HCEC 1CT (cell line): ENCODE measurements around the gene ERBB4.
"Not testable (repeated sequence)": the region's sequence is repeated elsewhere in the genome, so short reads cannot be mapped to it uniquely, and the experiment has no call there.

Source experiments
- DNase-seq: peaks from one replicate; pipeline ENCODE4 v3.0.0-alpha.2; 2017

ERBB4 gene

DNA sequence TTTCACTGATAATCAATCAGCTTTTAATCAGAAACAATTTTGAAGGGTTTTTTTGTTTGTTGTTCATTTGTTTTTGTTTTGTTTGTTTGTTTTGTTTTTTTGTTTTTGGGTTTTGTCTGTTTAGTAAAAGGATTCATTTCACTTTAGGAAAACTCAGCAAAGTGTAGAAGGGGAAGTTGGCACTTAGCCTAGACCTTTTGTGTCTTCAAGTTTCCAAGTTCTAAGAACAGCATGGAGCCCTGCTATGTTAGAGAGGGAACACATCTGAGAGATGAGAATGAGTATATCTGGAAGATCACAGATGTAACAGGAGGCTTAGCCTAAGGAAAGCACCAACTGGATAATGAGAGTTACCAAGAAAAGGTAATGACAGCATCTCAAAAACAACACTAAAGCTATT, 501.5 kb downstream of the ERBB4 start:
- DNase-seq: no peak

DNA sequence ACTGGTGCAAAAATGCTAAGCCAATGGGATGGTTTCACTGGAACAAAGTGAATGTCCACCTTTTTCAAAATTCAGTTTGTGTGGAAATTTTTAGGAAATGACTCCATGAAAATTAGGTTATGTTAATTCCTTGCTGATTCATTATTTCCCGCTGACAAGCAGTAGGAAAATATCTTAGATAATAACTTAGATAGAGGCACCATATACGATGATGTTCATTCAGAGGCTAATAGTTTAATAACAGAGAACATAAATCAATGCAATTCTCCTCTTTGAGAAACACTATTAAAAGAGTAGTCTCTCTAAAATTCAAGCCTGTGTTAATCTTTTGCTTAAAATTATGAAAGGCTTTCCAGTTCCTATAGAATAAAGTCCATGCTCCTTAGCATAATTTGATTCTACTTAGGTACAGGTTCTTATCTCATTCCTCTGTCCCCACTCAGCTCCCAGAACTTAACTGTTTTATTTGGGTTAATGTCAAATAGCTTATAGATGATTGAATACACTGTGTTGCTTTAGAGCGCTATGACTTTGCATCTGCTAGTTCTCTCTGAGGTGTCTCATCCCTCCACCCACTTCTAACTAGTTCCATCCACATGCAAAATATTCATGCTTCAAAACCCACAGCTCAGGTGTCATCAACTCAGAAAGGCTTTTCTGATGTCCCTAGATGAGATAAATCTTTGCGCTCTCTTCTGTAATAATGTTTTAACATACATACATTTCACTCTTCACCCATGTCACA, 503.6 kb downstream of the ERBB4 start:
- DNase-seq: no peak

DNA sequence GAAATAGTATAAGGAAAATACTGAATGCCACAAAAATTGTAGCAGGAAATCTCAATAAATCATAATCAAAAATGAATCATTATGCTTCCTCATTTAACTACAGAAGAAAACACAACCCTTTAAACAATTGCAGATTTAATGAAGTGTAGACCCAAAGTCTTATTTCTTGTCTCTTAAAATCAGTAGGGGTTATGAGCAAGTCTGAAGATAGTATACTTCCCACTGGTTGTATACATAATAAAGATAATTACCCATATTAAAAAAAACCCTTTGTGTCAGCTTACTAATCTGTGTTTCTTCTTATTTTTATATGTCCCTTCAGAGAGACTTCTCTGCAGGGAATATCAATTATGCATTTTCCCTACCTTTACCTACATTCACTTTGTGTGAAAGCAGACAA, 504.7 kb downstream of the ERBB4 start:
- no peak for DNase-seq

DNA sequence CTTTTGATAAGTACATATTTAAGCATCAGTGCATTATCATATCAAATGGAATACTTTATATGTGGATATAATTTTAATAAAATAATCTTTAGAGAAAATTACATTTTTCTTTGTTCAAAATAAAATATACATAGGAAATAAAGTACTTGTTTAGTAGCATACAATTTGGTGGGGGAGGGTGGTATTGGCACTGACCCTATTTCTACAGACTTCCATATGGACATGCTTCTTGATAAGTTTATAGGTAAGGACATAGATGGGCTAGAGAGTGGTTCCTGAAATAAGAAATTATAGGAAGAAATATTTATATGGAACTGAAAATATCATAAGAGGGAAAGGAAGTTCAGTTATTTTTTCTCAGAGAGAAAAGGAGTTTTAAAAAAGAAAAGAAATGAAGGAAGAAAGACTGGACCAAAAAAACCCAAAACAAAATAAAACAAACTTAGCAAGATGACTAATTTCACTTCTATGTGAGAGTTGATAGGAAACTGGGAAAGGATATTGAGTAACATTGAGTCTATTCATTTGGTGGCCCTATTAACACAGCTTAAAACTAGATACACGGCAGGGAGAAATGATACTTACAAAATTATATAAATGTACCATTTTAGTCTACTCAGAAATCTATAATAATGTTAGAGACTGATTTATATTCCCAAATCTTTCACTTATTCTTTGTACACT, 505.9 kb downstream of the ERBB4 start:
- DNase-seq: peak; percentile 88

DNA sequence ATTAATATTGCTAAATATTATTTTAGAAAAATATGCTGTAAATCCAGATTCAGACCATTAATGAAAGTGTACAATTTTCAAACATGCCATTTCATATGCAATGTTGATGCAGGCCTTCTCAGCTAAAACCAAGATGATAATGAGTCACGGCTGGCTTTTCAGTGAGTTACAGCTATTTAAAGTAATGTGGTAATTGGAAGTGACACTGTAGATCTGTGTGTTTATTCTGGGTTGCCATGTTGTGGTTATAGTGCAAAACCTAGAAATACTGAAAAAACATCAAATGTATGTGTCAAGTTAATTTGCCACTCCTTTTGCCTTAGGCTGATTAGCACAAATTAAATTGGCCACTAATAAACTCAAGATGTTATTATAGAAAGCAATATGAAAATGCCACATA, 506.6 kb downstream of the ERBB4 start:
- peak; percentile 95 for DNase-seq

DNA sequence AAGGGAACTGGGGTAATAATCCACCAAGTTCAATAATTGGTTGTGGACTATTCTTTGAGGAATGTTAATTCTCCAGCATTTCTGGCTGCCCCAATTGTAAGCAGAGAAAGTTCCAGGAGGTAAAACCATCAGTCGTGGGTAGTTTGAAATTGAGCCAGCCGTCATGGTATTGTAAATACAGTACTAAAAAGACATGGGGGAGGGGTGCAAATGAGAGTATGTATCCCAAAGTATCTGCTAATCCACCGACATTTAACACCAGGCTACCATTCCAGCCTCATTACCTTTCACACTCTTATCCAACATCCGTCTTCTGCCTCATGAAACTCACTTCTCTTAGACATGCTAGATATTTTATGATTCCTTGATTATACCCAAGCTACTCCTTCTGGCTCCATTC, 507.9 kb downstream of the ERBB4 start:
- no peak for DNase-seq

DNA sequence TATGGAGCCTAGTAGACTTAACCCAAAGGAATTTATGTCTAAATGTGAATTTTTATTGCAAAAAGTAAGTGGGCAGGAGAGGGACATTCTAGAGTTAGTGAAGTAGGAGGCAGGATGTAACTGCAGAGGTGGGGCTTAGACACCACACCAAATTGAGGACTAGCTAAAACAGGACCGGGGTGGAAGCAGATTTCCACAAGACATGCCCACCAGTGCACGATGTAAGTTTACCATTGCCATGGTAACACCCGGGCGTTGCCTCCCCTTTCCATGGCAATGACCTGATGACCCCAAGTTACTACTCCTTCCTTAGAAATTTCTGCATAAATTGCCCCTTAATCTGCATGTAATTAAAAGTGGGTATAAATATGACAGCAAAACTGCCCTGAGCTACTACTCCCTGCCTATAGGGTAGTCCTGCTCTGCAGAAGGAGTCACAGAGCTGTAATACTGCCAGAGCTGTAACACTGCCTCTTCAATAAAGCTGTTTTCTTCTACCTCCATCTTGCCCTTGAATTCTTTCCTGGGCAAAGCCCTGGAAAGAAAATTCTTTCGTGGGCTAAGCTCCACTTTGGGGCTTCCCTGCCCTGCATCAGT, 509.7 kb downstream of the ERBB4 start:
- no peak for DNase-seq

DNA sequence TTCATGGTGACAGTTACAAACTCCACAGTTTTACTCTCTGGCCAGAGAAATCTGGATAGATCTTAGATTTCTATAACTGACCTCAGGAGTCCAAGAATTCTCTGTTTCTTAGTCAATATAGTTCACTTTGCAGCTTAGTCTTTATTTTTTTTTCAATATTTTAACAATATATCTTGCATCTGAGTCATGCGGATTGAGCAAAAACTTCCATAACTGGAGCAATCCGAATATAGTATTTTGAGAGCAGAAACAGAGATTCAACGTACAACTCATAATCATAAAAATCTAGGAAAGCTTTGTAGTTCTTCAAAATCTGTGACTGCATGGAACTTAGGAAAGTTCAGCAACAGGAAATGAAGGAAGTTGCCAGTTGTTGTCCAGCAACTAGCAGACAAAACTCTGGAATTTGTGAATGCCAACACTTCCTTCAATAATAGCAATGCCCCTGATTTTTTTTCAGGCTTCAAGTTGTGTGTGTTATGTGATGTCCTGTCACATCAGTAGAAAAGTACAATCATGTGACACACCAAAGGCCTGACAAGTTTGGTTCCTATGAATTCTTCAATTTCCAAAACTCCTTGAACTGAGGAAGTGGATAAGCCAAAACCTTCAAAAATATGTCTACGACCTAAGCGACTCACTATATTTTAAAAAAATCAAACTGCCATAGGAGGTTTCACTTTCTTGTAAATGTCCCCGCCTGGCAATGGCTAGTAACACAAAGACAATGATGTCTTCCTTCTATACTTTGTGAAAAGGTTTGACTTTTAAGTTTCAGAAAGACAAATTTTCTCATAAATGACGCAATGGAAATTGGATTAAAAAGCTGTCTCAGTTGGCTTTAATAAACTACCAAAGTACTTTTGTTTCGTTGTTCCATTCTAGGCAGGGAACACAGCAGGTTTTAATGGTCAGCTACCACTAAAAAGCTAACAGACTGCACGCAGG, 510.6 kb downstream of the ERBB4 start:
- peak; percentile 67 for DNase-seq

DNA sequence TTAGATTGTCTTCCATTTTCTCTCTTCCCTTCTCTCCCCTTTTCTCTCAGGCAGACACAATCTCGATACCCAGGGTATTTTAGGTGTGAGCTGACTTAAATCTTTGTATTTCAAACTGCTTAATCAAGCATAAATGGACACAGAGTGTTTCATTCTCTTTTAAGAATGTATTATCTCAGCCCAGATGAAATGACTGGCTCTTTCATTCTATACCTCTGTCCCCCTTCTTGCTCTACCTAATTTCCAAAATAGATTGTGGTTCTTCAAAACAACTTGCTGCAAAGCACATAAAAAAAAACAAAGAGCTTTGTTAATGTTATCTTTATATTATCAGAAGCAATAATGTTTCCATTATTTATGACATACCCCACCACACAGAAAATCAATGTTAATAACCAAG, 514.6 kb downstream of the ERBB4 start:
- DNase-seq: no peak

DNA sequence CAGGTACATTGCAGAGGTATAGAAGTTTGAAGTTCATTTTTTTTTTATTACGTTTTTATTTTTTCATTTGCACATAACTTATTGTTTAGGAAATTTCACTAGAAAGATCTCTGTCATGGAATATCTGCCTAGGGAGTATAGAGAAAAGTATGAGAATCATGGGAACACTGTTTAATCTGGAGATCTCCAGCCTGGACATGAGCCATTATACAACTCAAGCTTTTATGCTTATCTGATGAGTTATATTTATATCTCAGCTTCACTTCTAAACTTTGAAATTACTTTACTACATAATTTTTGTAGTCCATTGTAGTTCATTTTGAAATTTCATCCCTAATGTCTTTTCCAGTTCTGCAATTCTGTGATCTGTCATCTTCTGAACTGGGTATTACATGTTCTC, 515.6 kb downstream of the ERBB4 start:
- no peak for DNase-seq

DNA sequence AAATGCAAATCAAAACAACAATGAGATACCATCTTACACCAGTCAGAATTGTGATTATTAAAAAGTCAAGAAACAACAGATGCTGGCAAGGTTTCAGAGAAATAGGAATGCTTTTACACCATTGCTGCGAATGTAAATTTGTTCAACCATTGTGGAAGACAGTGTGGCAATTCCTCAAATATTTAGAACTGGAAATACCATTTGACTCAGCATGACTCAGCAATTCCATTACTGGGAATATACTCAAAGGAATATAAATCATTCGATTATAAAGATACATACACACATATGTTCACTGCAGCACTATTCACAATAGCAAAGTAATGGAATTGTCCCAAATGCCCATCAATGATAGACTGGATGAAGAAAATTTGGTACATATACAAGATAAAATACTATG, 516.7 kb downstream of the ERBB4 start:
- DNase-seq: peak; percentile 93

DNA sequence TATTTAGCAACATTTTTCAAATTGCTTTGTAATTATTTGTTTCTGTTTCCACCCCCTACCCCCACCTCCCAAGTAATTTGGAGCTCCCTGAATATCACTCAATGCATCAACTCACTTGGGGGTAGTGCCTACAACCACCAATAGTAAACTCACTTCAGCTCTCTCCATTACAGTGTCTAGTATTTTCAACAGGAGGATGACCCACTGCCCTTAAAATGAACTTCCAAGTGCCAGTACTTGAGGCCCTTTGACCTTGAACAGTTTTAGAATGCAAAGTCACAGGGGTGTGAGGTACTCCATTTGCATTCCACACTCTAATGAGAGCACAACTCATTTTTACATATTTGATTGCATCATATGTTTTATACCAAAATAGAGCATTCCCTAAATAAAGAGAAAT, 523.0 kb downstream of the ERBB4 start:
- no peak for DNase-seq

DNA sequence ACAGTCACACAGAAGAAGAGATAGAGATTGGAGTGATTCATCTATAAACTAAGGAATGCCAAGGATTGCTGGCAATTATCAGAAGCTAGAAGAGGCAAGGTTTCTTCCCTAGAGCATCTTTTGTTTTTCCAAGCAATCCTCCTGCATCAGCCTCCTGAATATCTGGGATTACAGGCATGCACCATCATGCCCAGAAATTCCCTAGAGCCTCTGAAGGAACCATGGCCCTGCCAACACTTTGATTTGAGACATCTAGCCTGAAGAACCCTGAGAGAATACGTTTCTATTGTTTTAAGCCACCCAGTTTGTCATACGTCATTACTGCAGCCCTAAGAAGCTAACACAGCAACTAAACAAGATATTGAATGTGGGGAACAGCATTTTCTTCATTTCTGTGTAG, 525.0 kb downstream of the ERBB4 start:
- no peak for DNase-seq

DNA sequence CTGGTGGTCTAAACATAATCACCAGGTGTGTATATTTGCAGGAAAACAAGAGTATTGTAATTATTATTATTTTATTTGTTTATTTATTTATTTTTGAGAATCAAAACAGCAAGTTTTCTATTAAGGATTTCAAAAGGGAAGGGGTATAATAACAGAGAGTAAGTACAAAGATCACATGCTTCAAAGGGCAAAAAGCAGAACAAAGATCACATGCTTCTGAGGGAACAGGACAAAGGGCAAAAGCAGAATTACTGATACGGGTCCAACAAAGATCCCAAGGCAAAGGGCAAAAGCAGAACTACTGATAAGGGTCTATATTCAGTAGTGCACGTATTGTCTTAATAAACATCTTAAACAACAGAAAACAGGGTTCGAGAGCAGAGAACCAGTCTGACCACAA, 528.3 kb downstream of the ERBB4 start:
- not testable (repeated sequence) for DNase-seq

DNA sequence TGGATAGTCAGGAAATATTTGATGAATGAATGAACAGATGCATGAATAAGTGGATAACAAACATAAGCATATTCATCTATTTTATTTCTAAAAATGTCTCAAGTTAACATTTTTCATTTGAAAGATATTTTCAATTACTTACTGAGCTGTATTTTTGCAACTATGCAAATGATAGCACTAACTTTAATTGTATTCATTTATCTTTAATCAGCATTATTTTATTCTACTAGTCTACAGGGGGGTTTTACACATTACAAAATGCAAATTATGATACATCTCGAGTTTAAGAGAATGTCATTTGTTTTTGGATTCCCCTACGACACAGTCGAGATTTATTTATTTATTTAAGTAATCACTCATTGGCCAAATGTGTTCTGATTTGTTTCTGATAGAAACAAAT, 530.6 kb downstream of the ERBB4 start:
- DNase-seq: no peak

DNA sequence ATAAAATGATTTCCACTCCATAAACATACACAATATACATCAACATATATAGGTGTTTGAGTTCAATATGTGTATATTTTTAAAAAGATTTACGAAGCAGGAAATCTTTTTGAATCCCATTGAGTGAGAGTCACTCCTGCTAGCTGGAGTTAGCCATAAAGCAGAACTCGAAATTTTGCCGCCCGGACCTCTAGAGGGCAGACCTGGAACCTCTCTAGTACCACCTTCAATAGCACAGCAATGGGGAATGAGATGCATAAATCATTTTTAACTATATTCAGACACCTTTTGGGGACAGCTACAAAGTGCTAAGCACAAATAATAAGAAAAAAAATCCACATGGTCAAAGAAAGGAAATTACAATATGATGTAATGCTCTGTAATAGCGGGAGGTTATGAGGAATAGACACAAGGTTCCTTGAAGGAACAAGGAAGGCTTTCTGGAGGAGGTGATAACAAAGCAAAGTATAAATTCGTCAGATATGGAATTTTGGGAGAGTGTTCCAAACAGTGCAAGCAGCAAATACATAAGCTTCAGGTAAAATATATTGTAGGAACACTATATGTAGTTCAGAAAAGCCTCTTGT, 533.4 kb downstream of the ERBB4 start:
- peak; percentile 63 for DNase-seq

DNA sequence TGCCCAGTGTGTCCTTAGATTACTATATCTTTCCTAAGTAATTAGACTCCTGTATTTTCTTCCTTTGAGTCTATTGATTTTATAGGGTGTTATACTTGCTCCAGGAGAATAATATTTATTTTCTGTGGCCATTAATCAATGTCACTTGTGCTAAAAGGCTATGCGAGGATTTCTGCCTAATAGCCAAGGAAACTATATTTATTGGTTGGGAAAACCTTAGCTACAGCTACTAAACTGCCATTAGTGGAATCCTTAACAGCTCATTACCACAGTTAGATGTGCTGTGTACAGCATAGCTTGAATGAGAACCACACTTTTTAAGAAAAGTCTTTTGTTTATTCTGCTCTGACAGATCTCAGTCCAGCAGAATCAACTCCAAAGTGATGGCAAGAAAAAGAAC, 537.3 kb downstream of the ERBB4 start:
- no peak for DNase-seq

DNA sequence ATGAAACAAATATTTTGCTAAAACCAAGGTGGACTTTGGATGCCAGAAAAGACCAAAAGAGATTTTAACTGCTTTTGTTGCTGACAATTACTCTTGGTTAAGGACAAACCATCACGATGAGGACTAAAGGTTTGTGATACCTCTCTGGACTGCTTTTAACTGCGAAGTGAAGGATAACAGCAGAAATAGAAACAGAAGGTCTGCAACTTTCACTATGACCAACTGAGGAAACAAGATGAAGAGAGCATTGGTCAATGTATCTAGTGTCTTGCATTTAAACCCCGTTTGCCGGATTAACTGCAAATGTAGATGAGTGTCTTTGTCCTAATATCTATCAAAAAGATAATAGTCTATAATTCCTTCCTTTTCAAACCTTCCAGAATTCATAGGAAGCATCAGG, 541.7 kb downstream of the ERBB4 start:
- DNase-seq: no peak

DNA sequence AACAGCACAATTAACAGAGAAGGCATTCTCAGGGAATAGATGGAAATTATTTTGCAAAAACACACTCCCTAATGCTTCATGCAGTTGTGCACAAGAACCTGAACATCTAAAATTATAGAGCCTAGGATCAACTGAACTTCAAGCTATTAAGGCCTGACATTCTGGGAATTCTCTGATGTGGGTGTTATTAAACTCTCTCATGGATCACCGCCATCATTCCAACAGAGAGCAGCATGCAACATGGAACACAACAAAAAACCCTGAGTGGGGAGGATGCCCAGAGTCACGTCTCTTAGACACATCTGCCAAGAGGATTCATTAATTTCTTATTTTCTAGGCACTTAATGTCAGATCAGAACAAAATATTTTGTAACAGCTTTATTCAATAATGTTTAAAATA, 543.8 kb downstream of the ERBB4 start:
- DNase-seq: no peak

DNA sequence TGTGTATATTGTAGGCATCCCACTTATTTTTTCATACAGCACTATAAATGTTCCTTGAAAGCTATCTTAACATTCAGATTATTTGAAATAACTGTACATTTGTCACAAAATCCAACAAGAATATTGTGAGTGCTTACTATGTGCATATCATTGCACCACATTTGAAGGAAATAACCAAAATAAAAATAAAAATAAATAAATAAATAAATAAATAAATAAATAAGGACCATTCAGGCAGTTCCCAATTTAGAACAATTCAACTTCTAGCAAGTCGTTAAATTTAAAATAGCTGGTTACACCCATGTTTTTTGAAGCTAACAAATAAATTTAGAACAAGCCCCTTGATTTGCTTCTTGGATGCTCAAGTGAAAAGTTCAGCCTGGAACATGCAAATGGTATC, 548.3 kb downstream of the ERBB4 start:
- DNase-seq: no peak

DNA sequence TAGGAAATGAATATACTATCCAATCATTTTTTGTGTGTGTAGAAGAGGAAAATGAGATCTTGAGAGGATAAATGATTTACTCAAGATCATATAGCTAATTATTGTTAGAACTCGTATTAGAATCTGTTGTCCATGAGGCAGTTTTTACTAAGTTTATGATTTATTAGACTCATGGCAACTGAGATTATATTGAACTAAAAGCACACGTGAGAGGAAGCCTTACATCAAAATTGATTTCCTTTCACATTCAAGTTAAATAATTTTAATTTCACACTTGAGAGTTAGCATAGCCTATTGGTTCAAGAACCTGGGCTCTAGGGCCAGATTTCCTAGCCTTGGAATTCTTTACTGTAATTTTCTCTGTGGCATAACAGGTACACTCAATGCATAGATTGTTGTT, 552.3 kb downstream of the ERBB4 start:
- DNase-seq: no peak

DNA sequence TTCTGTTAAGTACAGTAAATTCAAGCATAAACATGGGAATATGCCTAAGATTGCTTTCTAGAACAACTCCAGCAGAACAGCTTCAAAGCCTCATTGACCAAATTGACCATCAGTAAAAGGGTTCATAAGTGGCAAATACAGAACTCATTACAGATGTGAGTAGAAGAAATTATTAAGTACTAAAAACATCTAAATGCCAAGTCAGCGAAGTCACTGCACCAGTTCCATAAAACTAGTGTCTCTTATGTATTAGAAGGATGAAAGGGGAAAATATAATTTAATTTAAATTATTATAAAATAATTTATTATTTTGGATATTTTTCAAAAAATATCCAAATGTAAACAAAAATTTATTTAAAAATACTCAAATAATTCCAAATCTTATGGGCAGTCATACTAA, 553.2 kb downstream of the ERBB4 start:
- DNase-seq: no peak

DNA sequence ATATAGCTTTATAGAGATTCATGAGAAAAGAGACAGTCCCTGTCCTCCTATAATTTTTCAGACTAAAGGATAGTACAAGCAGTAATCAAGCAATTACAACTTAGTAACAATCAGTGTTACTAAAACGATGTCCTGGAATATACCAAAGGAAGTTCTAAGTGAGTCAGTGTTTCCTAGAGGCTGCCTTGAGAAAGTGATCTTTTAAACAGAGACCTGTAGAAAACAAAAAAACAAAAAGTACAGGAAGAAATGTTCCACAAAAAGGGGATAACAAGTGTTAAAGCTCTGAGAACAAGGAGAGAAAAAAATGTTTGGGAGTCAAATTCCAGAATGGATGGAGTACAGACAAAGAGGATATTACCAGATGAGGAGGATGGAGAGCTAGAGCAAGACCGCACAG, 556.4 kb downstream of the ERBB4 start:
- no peak for DNase-seq
